Loucy (cell line): ENCODE data around the gene LRCH1.

Experiments used
- H2AFZ ChIP-seq: fragments of 200-600 bp; sonication (generic); 2 replicates; pipeline ENCODE4 v1.6.0; 2016; ENCODE audit warnings: antibody characterized with exemption, mild to moderate bottlenecking, low read length, moderate library complexity
- H3F3A ChIP-seq: fragments of 200-600 bp; 2 replicates; pipeline ENCODE4 v1.6.0; 2016; ENCODE audit warnings: antibody characterized with exemption, low read depth, mild to moderate bottlenecking
- H3K27me3 ChIP-seq: fragments of 200-600 bp; sonication (generic); 2 replicates; pipeline ENCODE4 v1.6.1; 2014; ENCODE audit warnings: low read length, mild to moderate bottlenecking; ENCODE audit not compliant: insufficient read depth, poor library complexity, severe bottlenecking
- H3K36me3 ChIP-seq: fragments of 200-600 bp; sonication (generic); 2 replicates; pipeline ENCODE4 v1.6.1; 2016; ENCODE audit warnings: low read length; ENCODE audit not compliant: insufficient read depth
- H3K4me1 ChIP-seq: fragments of 200-600 bp; sonication (generic); 2 replicates; pipeline ENCODE4 v1.5.1; 2014; ENCODE audit warnings: low read length, mild to moderate bottlenecking; ENCODE audit not compliant: insufficient read depth, poor library complexity, severe bottlenecking
- H3K4me2 ChIP-seq: fragments of 200-600 bp; sonication (generic); 2 replicates; pipeline ENCODE4 v1.6.0; 2014; ENCODE audit warnings: antibody characterized with exemption, low read length, low read depth, mild to moderate bottlenecking; ENCODE audit not compliant: poor library complexity, severe bottlenecking
- H3K4me3 ChIP-seq: fragments of 200-600 bp; sonication (generic); 2 replicates; pipeline ENCODE4 v1.5.1; 2014; ENCODE audit warnings: low read length, mild to moderate bottlenecking, mixed read lengths; ENCODE audit not compliant: poor library complexity, severe bottlenecking
- H3K79me2 ChIP-seq: fragments of 200-600 bp; sonication (generic); 2 replicates; pipeline ENCODE4 v1.6.1; 2014; ENCODE audit warnings: low read length; ENCODE audit not compliant: insufficient read depth
- H3K9ac ChIP-seq: fragments of 200-600 bp; sonication (generic); 2 replicates; pipeline ENCODE4 v1.6.0; 2014; ENCODE audit warnings: mild to moderate bottlenecking, low read depth, low read length, moderate library complexity; ENCODE audit not compliant: poor library complexity, severe bottlenecking
- H3K9me2 ChIP-seq: fragments of 200-600 bp; sonication (generic); replicated peaks from 2 replicates; pipeline ENCODE4 v1.6.1; 2016; ENCODE audit warnings: low read depth, low read length, mixed read lengths
- H3K9me3 ChIP-seq: fragments of 200-600 bp; sonication (generic); 2 replicates; pipeline ENCODE4 v1.6.1; 2014; ENCODE audit warnings: mild to moderate bottlenecking, antibody characterized with exemption, low read length, low read depth; ENCODE audit not compliant: insufficient read depth
- H4K20me1 ChIP-seq: fragments of 200-600 bp; sonication (generic); 2 replicates; pipeline ENCODE4 v1.6.0; 2014; ENCODE audit warnings: antibody characterized with exemption, low read length, mild to moderate bottlenecking; ENCODE audit not compliant: insufficient read depth, poor library complexity, severe bottlenecking
- EZH2phosphoT487 ChIP-seq: fragments of 200-600 bp; IDR thresholded peaks from 2 replicates; pipeline ENCODE4 v1.6.1; 2018; ENCODE audit warnings: antibody characterized with exemption, mild to moderate bottlenecking, moderate library complexity, borderline replicate concordance
- TF ChIP-seq, protein P1 (sequence below): fragments of 200-600 bp; sonication (generic); conservative IDR thresholded peaks from 2 replicates; pipeline ENCODE4 v1.5.1; 2014; ENCODE audit warnings: mild to moderate bottlenecking, antibody characterized with exemption, low read length

LRCH1 gene

DNA sequence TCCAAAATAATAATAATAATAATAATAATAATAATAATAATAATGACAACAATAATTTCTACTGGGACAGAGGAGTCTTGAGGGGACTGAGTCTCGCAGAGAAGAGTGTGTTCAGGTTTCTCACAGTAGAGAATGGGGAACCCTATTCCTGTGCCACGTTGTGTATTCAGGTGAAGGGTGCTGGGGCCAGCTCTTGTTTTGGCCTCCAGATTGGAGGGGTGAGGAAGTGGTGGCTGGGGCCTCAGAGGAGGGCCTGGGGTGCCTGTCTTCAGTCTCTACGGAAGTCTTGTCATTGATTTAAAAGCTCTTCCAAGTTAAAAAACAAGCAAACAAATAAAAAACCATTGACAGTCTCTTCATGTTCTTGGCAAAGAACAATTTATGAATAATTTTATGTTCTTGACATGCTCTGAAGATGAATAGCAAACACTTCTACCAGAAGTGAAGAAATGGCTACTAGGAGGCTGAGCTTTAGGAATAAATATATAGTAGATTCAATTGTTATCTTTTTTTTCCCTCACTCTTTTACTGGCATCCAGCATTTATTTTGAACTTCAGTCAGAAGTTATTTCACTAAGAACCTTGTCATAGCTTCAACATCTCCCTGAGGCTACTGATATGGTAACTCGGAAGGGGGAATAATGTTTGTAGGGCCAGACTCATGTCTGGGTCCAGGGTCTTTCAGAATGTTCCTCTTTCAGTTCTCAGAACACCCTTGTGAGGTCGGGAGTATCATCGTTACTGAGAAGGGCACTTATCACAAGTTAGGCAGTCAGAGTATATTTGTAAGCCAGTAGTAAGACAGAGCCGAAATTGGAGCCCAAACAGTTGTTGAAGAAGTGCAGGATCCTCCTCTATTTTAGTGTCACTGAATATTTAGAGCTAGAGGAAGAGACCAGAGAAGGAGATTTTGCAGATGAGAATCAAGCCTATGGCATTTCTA, 13.1 kb downstream of the LRCH1 start:
- Histone ChIP-seq H2AFZ (no peak overlapping the region), H3F3A (no peaks in the 10 kb centered on the region), H3K36me3 (no peaks in the 10 kb centered on the region), H3K9me3 (no peaks in the 10 kb centered on the region), H3K9ac (no peak overlapping the region), H3K9me2 (no peaks in the 10 kb centered on the region), H3K27me3 (no peaks in the 10 kb centered on the region), H3K4me3 (no peak overlapping the region), H3K4me1 (peaks cover 3% of the 10 kb centered on the region), H4K20me1 (peaks cover 61% of the 10 kb centered on the region), H3K4me2 (no peak overlapping the region), H3K79me2 (peaks cover 97% of the 10 kb centered on the region)
- TF ChIP-seq, protein P1, sequence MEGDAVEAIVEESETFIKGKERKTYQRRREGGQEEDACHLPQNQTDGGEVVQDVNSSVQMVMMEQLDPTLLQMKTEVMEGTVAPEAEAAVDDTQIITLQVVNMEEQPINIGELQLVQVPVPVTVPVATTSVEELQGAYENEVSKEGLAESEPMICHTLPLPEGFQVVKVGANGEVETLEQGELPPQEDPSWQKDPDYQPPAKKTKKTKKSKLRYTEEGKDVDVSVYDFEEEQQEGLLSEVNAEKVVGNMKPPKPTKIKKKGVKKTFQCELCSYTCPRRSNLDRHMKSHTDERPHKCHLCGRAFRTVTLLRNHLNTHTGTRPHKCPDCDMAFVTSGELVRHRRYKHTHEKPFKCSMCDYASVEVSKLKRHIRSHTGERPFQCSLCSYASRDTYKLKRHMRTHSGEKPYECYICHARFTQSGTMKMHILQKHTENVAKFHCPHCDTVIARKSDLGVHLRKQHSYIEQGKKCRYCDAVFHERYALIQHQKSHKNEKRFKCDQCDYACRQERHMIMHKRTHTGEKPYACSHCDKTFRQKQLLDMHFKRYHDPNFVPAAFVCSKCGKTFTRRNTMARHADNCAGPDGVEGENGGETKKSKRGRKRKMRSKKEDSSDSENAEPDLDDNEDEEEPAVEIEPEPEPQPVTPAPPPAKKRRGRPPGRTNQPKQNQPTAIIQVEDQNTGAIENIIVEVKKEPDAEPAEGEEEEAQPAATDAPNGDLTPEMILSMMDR: no peak
- TF ChIP-seq EZH2phosphoT487: no peak

DNA sequence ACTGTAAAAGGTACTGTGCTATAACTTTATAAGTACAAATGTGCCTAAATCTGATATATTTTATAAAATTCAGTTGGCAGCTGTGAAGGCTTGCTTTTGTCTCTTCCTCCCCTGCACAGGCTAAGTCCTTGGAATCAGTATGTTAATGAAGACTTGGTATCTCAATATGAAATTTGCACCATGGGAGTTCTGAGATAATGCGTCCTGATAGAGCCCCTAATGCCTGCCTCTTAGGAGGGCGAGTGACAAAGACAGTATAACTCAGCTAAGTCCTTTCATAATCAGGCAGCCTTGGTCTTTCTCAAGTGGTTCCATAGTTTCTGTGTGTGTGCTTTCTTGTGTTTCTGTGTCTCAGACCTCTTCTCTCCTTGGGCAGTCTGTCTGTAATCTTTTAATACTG, 14.7 kb downstream of the LRCH1 start:
- Histone ChIP-seq H3K36me3 (no peaks in the 10 kb centered on the region), H4K20me1 (peaks cover 46% of the 10 kb centered on the region), H3K4me1 (no peaks in the 10 kb centered on the region), H3K79me2 (peaks cover 96% of the 10 kb centered on the region), H3K4me2 (no peak overlapping the region), H3K9me3 (no peaks in the 10 kb centered on the region), H3K4me3 (no peak overlapping the region), H2AFZ (no peak overlapping the region), H3F3A (no peaks in the 10 kb centered on the region), H3K27me3 (no peaks in the 10 kb centered on the region), H3K9ac (no peak overlapping the region), H3K9me2 (no peaks in the 10 kb centered on the region)
- TF ChIP-seq, protein P1: no peak
- no peak for TF ChIP-seq EZH2phosphoT487

DNA sequence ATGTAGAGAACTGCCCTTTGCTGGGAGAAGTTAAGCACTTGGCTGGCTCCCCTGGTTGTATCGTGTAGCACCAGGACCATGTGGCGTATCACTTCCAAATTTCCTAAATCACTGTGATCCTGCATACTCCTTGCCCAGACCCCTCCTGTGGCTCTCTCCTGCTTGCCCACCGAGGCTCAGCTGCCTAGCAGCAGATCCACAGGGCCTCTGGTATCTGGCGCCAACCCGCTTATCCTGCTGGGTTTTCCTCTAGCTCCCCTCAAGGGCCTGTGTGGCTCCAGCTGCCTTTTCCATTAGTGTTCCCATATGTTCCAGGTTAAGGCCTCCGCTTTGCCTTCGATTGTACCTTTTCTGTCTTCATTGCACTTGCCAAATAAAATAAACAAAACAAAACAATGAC, 16.5 kb downstream of the LRCH1 start:
- no peaks in the 10 kb centered on the region for H3K27me3 ChIP-seq
- H3K4me2 ChIP-seq: no peak overlapping the region
- H2AFZ ChIP-seq: no peak overlapping the region
- H3K9ac ChIP-seq: no peak overlapping the region
- no peaks in the 10 kb centered on the region for H3K9me2 ChIP-seq
- peaks cover 34% of the 10 kb centered on the region for H4K20me1 ChIP-seq
- H3K4me3 ChIP-seq: no peak overlapping the region
- TF ChIP-seq, protein P1: no peak
- no peak for TF ChIP-seq EZH2phosphoT487
- no peaks in the 10 kb centered on the region for H3K36me3 ChIP-seq
- H3K79me2 ChIP-seq: peaks cover 92% of the 10 kb centered on the region
- H3K9me3 ChIP-seq: no peaks in the 10 kb centered on the region
- no peaks in the 10 kb centered on the region for H3K4me1 ChIP-seq
- no peaks in the 10 kb centered on the region for H3F3A ChIP-seq
